ENCODE measurements around the gene QRICH2.
"Not testable (repeated sequence)": the region's sequence is repeated elsewhere in the genome, so short reads cannot be mapped to it uniquely, and the experiment has no call there.

Gene QRICH2

DNA sequence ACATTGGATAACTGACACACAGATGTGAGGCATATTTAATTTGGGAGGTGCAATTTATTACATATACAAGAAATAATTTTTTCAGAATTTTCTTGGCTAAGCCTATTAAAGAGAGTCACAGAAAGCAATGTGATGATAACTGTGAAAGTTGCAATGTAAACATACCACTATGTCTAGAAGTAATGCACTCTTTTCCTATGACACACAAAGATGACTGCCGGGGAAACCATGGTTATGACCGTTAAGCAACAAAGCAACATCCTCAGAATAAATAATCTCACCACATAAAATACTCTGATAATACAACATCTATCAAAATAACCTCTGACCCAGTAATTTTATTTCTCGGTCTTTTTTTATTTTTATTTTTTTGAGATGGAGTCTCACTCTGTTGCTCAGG is 10.5 kb upstream of the QRICH2 start:
- no peak for DNase-seq

GRCh38 chr17:76317535-76317934 is 9.5 kb upstream of the QRICH2 start:
- DNase-seq = no peak

- no peak for DNase-seq
Observed at GRCh38 chr17:76314392-76315227, 6.5 kb upstream of the QRICH2 start.

DNA sequence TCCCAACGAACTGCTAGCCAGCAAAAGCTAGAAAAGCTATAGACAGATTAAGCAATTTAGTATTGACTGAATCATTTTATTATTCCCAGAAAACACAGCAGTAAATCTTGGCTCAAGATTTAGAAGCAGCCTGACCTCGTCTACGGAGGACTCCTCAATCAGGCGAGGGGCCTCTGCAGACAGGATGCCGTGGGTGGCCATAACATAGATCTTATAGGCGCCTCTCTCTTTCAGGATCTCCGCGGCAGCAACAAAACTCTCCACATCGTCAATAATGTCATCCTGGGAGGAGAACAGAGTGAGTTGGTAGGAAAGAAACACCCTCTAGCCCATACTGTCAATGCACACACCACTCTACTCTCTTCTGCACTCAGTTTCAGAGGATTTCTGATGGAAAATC is 4.7 kb upstream of the QRICH2 start:
- DNase-seq = no peak

DNA sequence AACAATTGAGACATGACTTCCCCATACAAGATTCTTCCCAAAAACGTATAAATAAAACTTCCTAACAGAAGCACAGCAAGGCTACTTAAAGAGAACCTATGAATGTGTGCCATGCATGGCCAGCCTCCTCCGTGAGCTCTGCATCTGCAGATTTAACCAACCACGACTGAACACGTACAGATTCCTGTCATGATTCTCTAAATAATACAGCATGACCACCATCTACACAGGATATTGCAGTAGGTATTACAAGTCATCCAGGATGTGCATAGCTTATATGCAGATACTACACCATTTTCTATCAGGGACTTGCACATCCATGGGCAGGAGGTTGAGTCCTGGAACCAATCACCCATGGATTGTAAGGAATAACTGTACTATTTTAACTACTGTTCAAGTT is 1.4 kb upstream of the QRICH2 start:
- no peak for DNase-seq

DNA sequence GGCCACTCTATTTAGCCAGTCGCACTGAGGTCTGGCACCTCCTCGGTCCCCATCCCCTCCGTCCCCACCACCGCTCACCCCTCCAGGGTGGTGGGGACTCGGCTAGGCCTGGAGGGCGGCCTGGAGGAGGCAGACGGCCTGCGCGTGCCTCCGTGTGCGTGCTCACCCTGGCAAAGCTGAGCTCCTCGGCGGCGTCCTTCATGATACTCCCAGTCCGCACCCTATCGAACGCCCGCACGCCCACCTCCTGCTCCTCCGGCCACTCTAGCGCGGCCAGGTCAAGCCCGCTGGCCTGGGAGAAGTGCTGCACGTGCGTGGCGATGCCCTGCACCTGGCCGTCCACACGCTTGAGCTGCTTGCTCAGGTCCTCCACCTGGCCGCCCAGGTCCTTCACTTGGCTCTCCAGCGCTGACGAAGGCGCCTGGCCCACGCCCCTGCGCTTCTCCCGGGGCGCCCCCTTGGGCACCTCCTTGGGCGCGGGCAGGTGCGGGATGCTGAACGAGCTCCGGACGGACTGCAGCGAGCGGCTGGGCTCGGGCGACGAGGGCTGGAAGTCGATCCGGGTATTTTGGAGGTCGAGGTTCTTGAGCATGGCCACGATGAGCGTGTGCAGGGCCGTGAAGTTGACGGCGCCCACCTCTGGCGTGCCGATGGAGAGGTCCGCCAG is 644 bp downstream of the QRICH2 start:
- DNase-seq = no peak

GRCh38 chr17:76305135-76305454 is 3.0 kb downstream of the QRICH2 start:
- DNase-seq = not testable (repeated sequence)

- DNase-seq = no peak
Observed at GRCh38 chr17:76304226-76305134, 3.6 kb downstream of the QRICH2 start.

DNA sequence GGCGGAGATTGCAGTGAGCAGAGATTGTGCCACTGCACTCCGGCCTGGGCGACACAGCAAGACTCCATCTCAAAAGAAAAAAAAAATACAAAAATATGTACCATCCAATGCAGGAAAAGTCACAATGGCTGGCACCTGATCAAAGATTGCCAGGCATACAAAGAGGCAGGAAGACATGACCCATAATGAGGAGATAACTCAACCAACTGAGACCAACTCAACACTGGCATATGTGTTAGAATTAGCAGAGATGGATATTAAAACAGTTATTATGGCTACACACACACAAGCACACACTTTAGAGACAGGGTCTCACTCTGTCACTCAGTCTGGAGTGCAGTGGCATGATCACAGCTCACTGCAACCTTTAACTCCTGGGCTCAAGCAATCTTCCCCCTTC is 10.6 kb downstream of the QRICH2 start:
- no peak for DNase-seq

DNA sequence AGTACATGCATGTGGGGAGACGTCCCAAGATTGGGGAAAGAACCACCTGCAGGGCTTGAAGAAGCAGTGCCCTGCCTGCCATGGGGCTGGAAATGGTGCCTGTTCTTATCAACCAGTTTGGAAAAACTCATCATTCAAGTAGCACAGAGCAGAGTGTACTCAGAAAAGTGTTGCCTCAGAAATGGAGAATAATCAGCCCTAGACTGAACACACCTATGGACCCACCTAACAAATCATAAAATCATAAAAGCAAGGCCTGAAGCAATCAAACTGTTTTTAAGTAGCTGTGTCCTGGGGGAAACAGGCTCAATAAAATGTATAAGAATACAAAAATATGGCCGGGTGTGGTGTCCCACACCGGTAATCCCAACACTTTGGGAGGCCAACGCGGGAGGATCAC is 11.2 kb downstream of the QRICH2 start:
- no peak for DNase-seq

DNA sequence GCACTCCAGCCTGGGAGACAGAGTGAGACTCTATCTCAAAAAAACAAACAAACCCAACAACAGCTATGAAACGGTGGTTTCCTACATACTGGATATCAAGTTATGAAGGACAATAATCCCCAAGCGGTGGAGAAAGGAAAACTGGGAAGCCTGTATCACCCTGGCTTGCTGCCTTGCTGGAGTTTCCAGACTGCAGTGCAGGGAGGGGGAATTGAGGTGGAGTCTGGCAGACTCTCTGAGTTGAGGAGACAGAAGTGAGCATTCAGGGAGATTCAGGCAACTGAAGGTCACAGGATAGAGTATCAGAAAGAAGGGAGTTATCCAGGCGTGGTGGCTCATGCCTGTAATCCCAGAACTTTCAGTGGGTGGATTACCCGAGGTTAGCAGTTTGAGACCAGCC is 11.9 kb downstream of the QRICH2 start:
- DNase-seq = no peak

DNA sequence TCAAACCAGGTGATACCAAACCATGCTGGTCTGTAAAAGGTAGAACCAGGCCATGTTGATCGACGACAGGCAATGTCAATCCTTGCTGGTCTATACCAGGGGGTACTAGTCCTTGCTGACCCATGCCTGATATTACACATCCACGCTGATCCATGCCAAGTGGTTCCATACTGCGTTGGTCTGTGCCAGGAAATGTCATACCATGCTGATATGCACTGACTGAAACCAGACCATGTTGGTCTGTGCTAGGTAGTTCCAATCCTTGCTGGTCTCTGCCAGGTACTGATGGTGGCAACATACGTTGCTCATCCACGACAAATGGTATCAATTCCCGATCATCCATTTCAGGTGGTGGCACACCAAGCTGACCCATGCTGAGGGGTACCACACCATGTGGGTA is 15.0 kb downstream of the QRICH2 start:
- no peak for DNase-seq

DNA sequence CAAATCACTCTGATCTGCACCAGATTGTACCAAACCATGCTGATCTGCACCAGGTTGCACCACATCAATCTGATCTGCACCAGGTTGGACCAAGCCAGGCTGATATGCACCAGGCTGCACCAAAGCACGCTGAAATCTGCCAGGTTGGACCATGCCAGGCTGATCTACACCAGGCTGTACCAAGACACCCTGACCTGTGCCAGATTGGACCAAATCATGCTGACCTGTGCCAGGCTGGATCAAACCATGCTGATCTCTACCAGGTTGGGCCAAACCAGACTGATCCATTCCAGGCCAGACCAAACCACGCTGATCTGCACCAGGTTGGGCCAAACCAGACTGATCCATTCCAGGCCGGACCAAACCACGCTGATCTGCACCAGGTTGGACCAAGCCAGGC is 15.5 kb downstream of the QRICH2 start:
- no peak for DNase-seq

GRCh38 chr17:76281573-76282371 is 26.3 kb downstream of the QRICH2 start:
- DNase-seq = no peak

DNA sequence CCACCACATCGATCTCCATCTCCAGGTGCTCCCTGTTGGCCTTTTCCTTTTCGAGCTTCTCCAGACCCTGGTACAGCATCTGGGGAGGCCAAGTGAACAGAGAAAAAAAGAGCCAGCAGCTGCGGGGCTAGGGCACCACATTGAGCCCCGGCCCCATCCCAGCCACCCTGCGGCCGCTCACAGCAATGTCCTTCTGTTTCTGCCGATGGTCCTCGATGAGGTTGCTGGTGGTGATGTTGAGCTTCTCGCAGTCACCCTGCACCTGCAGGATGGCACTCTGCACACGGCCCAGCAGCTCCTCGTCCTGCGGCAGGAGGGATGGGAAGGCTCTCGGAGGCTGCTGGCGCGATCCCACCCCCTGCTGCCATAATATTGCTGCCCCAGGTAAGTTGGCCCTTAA is 27.4 kb downstream of the QRICH2 start:
- DNase-seq = no peak

DNA sequence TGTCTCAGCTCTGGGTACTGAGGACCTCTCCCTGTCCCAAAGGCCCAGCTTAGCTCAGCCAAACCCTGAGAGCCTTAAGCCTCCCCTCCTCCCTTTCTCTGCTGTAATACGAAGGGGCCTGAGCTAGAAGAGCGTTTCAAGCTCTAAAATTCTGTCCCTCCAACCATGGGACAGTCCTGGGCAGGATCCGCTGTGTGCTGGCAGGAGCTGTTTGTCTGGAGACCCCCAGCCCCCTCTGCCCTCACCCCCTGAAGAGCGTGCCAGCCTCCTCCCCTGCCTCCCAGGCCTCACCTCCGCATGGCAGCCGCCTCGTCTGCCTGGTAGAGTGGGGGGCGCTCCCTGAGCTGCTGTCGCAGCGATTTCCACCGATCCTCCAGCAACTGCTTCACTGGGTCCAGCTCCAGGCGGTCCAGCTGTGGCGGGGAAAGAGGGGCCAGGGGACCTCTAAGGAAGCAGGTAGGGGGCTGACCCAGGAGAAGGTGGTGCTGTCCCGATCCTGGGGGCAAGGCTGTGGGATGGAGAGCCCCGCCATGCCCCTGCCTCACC is 28.3 kb downstream of the QRICH2 start:
- no peak for DNase-seq

DNA sequence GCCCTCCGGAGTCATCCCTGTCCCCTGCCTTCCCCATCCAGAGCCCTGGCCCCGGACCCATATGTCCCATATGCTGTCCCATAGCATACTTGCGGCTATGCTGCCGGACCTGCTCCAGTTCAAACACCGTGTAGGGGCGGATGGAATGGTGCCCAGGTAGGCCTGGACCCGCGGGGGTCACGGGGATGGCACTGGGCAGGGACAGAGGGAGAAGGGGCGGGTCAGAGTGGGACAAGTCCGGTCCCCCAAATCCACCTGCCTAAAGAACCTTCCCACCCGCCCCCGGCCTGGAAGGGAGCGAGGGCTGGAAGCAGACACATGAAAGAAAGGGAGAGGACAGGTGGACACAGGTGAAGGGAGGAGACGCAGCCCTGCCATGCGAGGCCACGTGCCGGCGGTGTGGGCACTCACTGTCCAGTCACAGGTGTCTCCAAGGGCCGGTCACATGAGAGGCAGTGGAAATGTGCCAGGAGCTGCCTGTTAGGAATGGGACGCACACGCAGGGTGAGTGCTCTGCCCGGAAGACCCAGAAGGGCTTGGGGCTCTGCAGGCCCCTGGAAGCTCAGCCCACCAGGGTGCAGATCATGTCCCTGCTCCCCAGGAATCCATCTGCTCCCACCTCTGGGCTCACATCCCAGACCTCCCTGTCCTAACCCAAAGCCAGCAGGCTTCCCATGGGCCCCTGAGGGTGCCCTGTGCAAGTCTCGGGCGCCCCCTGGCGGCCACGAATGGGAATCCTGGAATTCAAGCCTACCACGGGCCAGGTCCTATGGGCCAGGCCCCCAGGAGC is 28.9 kb downstream of the QRICH2 start:
- peak; percentile 85 for DNase-seq

GRCh38 chr17:76278268-76278908 is 29.7 kb downstream of the QRICH2 start:
- no peak for DNase-seq

DNA sequence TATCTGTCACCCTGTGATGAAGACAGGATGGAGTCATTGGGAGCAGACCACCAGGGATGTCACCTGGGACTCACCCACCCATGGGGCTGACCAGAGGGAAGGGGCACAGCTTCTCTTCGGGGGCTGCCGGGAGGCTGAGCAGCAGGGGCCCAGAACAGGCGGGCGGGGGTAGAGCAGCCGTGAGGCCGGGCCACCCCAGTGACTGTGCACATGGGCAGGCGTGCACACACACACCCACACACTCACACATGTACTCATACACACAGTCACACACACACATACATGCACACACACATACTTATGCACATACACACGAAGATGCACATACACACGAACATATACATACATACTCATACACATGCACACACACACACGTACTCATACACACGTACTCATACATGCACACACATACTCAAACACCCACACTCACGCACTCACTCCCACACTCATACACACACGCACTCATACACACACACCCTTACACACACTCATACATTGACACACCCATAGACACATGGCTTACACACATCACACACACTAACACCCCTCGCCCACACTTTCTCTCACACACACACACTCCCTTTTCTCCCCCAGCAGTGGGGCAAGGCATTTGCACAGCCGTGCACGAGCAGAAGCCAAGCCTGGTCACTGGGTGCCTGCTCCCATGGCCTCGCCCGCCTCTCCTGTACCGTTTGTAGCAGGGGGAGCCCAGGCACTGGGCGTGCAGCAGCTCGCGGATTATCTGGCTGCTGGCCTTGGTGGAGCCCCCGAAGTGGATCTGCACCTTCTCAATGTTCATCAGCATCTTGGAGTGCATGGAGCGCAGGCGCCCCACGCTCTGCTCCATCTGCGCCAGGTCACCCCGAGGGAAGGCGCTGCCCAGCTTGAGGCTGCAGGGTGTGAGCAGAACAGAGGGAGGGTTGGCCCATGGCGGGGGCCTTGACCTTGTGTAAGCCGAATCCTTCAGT is 30.5 kb downstream of the QRICH2 start:
- no peak for DNase-seq
